ENCODE data around the gene FXYD3.
A peak's percentile ranks its signal among the peaks of the same experiment; 100 is the strongest.

Gene FXYD3

GRCh38 chr19:35106291-35106583 lies 9.4 kb upstream of the FXYD3 start:
- no peak for DNase-seq (ENCODE audit: low read depth in 2 of 2)

GRCh38 chr19:35106898-35107541 lies 8.6 kb upstream of the FXYD3 start:
- no peak for DNase-seq (ENCODE audit: low read depth in 2 of 2)

GRCh38 chr19:35107545-35107944 lies 8.1 kb upstream of the FXYD3 start:
- DNase-seq (ENCODE audit: low read depth in 2 of 2) = no peak

GRCh38 chr19:35108730-35109129 lies 6.9 kb upstream of the FXYD3 start:
- DNase-seq (ENCODE audit: low read depth in 2 of 2) = no peak

- DNase-seq (ENCODE audit: low read depth in 2 of 2) = no peak
These were observed 6.1 kb upstream of the FXYD3 start for GRCh38 chr19:35109395-35110112.

GRCh38 chr19:35110974-35111373 lies 4.6 kb upstream of the FXYD3 start:
- no peak for DNase-seq (ENCODE audit: low read depth in 2 of 2)

- DNase-seq (ENCODE audit: low read depth in 2 of 2) = no peak
These were observed 2.5 kb upstream of the FXYD3 start for GRCh38 chr19:35112995-35113688.

GRCh38 chr19:35114353-35115176 lies 1.1 kb upstream of the FXYD3 start:
- peak; percentile 41 to 55 for DNase-seq (ENCODE audit: low read depth in 2 of 2)

GRCh38 chr19:35116072-35116801 lies 614 bp downstream of the FXYD3 start:
- no peak for DNase-seq (ENCODE audit: low read depth in 2 of 2)

- DNase-seq (ENCODE audit: low read depth in 2 of 2) = no peak
These were observed 1.5 kb downstream of the FXYD3 start for GRCh38 chr19:35117116-35117515.

GRCh38 chr19:35117799-35118198 lies 2.2 kb downstream of the FXYD3 start:
- DNase-seq (ENCODE audit: low read depth in 2 of 2) = no peak

- DNase-seq (ENCODE audit: low read depth in 2 of 2) = no peak
These were observed 2.8 kb downstream of the FXYD3 start for GRCh38 chr19:35118268-35119020.

GRCh38 chr19:35119091-35119490 lies 3.5 kb downstream of the FXYD3 start:
- no peak for DNase-seq (ENCODE audit: low read depth in 2 of 2)

- DNase-seq (ENCODE audit: low read depth in 2 of 2) = no peak
These were observed 4.0 kb downstream of the FXYD3 start for GRCh38 chr19:35119578-35120155.

GRCh38 chr19:35120492-35120891 lies 4.9 kb downstream of the FXYD3 start:
- no peak for DNase-seq (ENCODE audit: low read depth in 2 of 2)

GRCh38 chr19:35120898-35121297 lies 5.3 kb downstream of the FXYD3 start:
- no peak for DNase-seq (ENCODE audit: low read depth in 2 of 2)

GRCh38 chr19:35122687-35123551 lies 7.3 kb downstream of the FXYD3 start:
- no peak for DNase-seq (ENCODE audit: low read depth in 2 of 2)

GRCh38 chr19:35123573-35123972 lies 8.0 kb downstream of the FXYD3 start:
- no peak for DNase-seq (ENCODE audit: low read depth in 2 of 2)

Measured in stimulated activated CD4-positive, alpha-beta T cell treated with anti-CD3 and anti-CD28 coated beads, Interleukin-15, amount 100 ng/mL, for 48 hours (primary cell).